ENCODE measurements around the gene SH3D19.
"Not testable (repeated sequence)": the region's sequence is repeated elsewhere in the genome, so short reads cannot be mapped to it uniquely, and the experiment has no call there.

Gene SH3D19

DNA sequence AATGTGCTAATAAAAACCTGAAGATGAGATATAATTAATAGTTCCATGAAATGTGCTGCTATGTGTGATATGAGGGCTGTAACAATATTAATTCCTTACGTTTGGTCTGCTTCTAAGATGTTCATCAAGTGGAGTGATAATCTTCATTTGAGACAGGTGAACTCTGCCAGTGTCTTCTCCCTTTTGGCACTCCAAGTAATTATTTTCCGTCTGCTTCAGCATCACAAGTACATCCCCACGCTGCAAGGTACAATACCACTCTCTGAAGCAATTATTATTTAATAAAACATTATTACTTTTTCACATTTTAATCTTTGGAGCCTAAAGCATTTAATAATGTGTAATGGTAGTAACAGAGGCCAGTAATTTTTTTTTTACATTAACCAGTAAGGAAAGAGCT is 181.6 kb downstream of the SH3D19 start:
- TF ChIP-seq, protein P1, sequence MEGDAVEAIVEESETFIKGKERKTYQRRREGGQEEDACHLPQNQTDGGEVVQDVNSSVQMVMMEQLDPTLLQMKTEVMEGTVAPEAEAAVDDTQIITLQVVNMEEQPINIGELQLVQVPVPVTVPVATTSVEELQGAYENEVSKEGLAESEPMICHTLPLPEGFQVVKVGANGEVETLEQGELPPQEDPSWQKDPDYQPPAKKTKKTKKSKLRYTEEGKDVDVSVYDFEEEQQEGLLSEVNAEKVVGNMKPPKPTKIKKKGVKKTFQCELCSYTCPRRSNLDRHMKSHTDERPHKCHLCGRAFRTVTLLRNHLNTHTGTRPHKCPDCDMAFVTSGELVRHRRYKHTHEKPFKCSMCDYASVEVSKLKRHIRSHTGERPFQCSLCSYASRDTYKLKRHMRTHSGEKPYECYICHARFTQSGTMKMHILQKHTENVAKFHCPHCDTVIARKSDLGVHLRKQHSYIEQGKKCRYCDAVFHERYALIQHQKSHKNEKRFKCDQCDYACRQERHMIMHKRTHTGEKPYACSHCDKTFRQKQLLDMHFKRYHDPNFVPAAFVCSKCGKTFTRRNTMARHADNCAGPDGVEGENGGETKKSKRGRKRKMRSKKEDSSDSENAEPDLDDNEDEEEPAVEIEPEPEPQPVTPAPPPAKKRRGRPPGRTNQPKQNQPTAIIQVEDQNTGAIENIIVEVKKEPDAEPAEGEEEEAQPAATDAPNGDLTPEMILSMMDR (conservative IDR thresholded peaks at IDR 0.05), result no peak
- no peak overlapping the region for H3K27ac ChIP-seq

DNA sequence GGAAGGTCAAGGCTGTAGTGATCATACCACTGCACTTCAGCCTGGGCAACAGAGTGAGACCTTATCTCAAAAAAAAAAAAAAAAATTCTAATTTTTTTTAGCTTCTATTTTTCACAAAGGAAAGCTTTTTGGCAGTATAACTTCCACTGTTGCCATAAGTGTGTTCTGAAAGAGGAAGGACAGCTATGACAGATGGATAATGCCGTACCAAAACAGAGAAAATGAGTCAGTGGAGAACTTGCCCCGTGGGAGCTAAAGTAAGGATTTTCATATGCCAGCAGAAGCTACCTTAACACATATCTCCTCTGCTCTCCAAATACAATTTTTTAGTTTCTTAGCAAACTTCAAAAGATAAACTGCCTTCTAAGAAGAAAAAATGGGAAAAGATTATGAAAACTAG is 182.2 kb downstream of the SH3D19 start:
- H3K27ac ChIP-seq, result no peak overlapping the region
- TF ChIP-seq, protein P1 (conservative IDR thresholded peaks at IDR 0.05), result no peak

DNA sequence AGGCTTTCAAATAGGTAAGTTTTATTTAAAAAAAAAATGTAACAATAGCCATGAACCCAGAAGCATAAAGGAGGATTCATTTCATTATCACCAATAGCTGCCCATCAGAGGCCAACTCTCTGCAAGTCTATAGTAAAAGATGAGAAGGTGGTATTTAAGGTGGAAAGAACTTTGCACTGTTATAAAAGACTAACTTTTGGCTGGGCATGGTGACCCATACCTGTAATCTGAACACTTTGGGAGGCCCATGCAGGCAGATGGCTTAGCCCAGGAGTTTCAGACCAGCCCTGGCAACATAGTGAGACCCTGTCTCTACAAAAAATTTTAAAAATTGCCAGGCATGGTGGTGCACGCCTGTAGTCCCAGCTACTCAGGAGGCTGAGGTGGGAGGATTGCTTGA is 182.6 kb downstream of the SH3D19 start:
- TF ChIP-seq, protein P1 (conservative IDR thresholded peaks at IDR 0.05), result no peak
- no peak overlapping the region for H3K27ac ChIP-seq

DNA sequence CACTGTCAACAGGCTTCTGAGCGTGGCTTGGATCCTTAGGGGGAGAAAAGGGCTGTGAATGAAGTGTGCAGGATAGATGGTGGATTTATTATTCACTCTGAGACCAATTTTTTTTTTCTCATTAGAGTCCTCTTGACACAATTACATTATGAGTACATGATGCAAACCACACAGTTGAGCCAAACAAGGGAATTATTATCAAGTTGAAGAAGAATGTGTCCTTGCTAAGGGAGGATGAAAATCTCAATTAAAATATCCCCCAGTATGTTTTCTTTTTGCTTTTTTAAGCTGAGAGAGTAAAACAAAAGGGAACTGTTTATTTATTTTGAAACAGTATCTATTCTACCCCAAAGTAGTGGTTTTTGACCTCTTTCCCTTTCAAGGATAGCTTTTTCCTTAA is 185.6 kb downstream of the SH3D19 start:
- H3K27ac ChIP-seq, result no peak overlapping the region
- TF ChIP-seq, protein P1 (conservative IDR thresholded peaks at IDR 0.05), result no peak

DNA sequence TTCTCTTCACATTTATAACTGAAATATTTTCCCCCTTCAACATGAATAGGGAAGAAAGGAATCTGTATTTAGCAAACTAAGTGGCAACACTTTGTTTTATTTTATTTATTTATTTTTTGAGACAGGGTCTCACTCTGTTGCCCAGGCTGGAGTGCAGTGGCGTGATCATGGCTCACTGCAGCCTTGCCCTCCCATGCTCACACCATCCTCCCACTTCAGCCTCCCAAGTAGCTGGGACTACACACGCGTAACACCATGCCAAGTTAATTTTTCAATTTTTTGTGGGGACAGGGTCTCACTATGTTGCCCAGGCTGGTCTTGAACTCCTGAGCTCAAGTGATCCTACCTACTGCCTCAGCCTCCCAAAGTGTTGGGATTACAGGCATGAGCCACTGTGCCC is 189.4 kb downstream of the SH3D19 start:
- not testable (repeated sequence) for H3K27ac ChIP-seq

DNA sequence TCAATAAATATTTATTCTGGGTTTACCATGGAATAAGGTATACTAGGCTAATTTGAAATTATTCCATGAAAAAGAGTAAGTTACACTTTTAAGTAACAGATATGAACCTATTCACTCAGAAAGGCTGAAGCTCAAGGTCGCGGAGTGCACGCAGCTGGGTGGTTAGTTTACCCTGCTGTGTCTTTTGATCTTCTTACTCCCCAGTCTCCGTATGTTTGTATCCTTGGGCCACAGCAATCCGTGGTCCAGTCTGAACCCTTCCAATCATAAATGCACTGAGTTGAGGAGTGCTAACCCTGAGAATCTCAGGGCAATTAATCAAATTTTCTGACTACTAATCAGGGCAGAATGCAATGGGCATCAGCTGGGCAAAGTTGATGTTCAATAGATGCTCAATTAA is 192.1 kb downstream of the SH3D19 start:
- TF ChIP-seq, protein P1 (conservative IDR thresholded peaks at IDR 0.05), result no peak
- no peak overlapping the region for H3K27ac ChIP-seq

DNA sequence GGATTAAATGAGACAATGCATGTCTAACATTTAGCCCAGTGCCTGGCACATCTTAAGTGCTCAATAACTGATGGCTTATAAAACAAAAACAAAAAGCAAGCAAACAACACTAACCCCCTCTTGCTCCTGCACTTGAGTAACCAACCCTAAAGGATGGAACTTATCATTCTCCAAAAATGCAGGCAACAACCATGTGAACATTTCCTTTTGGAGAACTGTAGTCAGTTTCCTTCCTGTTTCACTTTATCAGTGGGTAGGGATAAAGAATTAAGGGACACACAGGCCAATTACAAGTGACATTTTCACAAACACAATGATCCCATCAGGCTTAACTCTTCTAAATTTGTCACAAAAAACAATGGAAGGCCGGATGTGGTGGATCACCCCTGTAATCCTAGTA is 195.6 kb downstream of the SH3D19 start:
- TF ChIP-seq, protein P1 (conservative IDR thresholded peaks at IDR 0.05), result no peak
- H3K27ac ChIP-seq, result no peak overlapping the region

DNA sequence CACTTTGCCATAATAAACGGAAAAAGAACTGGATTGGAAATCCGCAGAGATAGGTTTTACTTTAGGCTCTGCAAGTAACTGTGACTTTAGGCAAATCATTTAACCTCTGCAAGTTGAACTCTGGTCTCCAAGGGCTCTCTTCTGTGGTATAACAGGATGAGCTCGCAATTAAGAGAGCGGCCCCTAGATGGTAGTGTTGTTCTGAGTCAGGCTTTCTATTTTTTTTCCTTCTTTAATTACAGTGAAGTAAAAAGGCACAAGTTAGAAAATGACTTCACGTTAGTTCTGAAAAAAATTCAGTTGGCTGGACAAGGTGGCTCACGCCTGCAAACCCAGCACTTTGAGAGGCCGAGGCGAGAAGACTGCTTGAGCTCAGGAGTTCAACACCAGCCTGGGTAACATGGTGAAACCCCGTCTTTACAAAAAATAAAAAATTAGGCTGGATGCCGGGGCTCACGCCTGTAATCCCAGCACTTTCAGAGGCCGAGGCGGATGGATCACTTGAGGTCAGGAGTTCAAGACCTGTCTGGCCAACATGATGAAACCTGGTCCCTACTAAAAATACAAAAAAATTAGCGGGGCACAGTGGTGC is 207.9 kb downstream of the SH3D19 start:
- TF ChIP-seq, protein P1 (conservative IDR thresholded peaks at IDR 0.05), result peak; percentile 89
- no peak overlapping the region for H3K27ac ChIP-seq
